HepG2 (cell line): Measurements from ENCODE around the gene CARD19. TPM values are rescaled to one million over a fixed set of nuclear protein-coding genes. Genes with fewer than 3 reads are reported as not detected.

Source experiments
- ATF3 ChIP-seq: sonication (generic); formaldehyde crosslinking; IDR thresholded peaks from 2 replicates; pipeline ENCODE4 v1.4.0; 2020; ENCODE audit warnings: missing genetic modification reagents
- GRHL1 ChIP-seq: sonication (generic); formaldehyde crosslinking; conservative IDR thresholded peaks from 2 replicates; pipeline ENCODE4 v1.8.0; 2022; ENCODE audit warnings: missing genetic modification reagents
- JUNB ChIP-seq: sonication (generic); formaldehyde crosslinking; IDR thresholded peaks from 2 replicates; pipeline ENCODE4 v1.8.0; 2022; ENCODE audit warnings: missing genetic modification reagents, mild to moderate bottlenecking, borderline replicate concordance
- MXI1 ChIP-seq: IDR thresholded peaks from 3 replicates; pipeline ENCODE4 v1.6.1; 2012; ENCODE audit warnings: low read depth, low read length, inconsistent platforms, borderline replicate concordance
- NCOR1 ChIP-seq: fragments of 200-600 bp; sonication (generic); IDR thresholded peaks from 2 replicates; pipeline ENCODE4 v1.7.0; 2017; ENCODE audit warnings: antibody characterized with exemption, low read length, borderline replicate concordance
- NR2C2 ChIP-seq: sonication (generic); formaldehyde crosslinking; IDR thresholded peaks from 2 replicates; pipeline ENCODE4 v1.4.0; 2020; ENCODE audit warnings: missing genetic modification reagents, mild to moderate bottlenecking, moderate library complexity, borderline replicate concordance
- SAFB2 ChIP-seq: sonication (generic); formaldehyde crosslinking; IDR thresholded peaks from 2 replicates; pipeline ENCODE4 v1.5.1; 2020; ENCODE audit warnings: missing genetic modification reagents, low read depth, mild to moderate bottlenecking, borderline replicate concordance
- XRCC5 ChIP-seq: fragments of 200-400 bp; formaldehyde crosslinking; optimal IDR thresholded peaks from 2 replicates; pipeline ENCODE3; 2017; ENCODE audit warnings: mild to moderate bottlenecking, low read length
- YEATS4 ChIP-seq: sonication (generic); formaldehyde crosslinking; IDR thresholded peaks from 2 replicates; pipeline ENCODE4 v1.4.0; 2020; ENCODE audit warnings: missing genetic modification reagents, borderline replicate concordance
- ZFAT ChIP-seq: sonication (generic); formaldehyde crosslinking; conservative IDR thresholded peaks from 2 replicates; pipeline ENCODE4 v1.8.1; 2023; ENCODE audit warnings: missing genetic modification reagents, inconsistent platforms
- ZMAT3 ChIP-seq: sonication (generic); formaldehyde crosslinking; conservative IDR thresholded peaks from 2 replicates; pipeline ENCODE4 v1.7.0; 2021; ENCODE audit warnings: missing genetic modification reagents
- ZNF17 ChIP-seq: sonication (generic); formaldehyde crosslinking; IDR thresholded peaks from 2 replicates; pipeline ENCODE4 v1.5.0; 2020; ENCODE audit warnings: mild to moderate bottlenecking, missing genetic modification reagents
- ZNF276 ChIP-seq: sonication (generic); formaldehyde crosslinking; IDR thresholded peaks from 2 replicates; pipeline ENCODE4 v1.4.0; 2020; ENCODE audit warnings: mild to moderate bottlenecking, low read depth, missing genetic modification reagents
- ZNF280B ChIP-seq: sonication (generic); formaldehyde crosslinking; IDR thresholded peaks from 2 replicates; pipeline ENCODE4 v1.5.0; 2020; ENCODE audit warnings: missing genetic modification reagents, mild to moderate bottlenecking, borderline replicate concordance
- ZNF318 ChIP-seq: sonication (generic); formaldehyde crosslinking; IDR thresholded peaks from 2 replicates; pipeline ENCODE4 v1.4.0; 2020; ENCODE audit warnings: mild to moderate bottlenecking, missing genetic modification reagents
- ZNF775 ChIP-seq: sonication (generic); formaldehyde crosslinking; IDR thresholded peaks from 2 replicates; pipeline ENCODE4 v1.4.0; 2020; ENCODE audit warnings: missing genetic modification reagents, mild to moderate bottlenecking, moderate library complexity, borderline replicate concordance
- polyA plus RNA-seq, 8 experiments: library from polyadenylated mRNA; depleted of rRNA in 3 of 8; stranded (reverse) in 7 of 8; unstranded in 1 of 8; fragments of >200 nt; fragmentation: Illumina TruSeq in 4 of 8; extraction: Trizol in 4 of 8; gene quantifications; 2 replicates each; pipeline versions ENCODE4 v1.2.1 to v1.2.3, GENCODE V29; 2011 to 2016; ENCODE audit warnings: low read depth in 4 of 8, missing spikeins in 1 of 8, mixed read lengths in 1 of 8; ENCODE audit not compliant: insufficient read depth in 1 of 8
- total RNA-seq, 5 experiments: library from RNA; depleted of rRNA; stranded (reverse); fragments of >200 nt; fragmentation: Illumina TruSeq; extraction: Trizol; gene quantifications; 2 replicates each; pipeline ENCODE4 v1.2.3, GENCODE V29; 2016; ENCODE audit warnings: low read depth in 1 of 5

The CARD19 gene
- total and polyA plus RNA-seq, 2 of the 13 experiments (the other 11 are each of a cell fraction or from before 2014, with no cell fraction given), result 18.4 to 47.2 TPM

- no peak for TF ChIP-seq ZNF276 (CRISPR knock-in tag)
- TF ChIP-seq ATF3 (CRISPR knock-in tag), result peak; percentile 88
- peak; percentile 80; the same call in 1 of the 2 replicates for TF ChIP-seq NCOR1
- TF ChIP-seq ZNF775 (CRISPR knock-in tag), result no peak
- TF ChIP-seq JUNB (CRISPR knock-in tag), result no peak
- no peak for TF ChIP-seq XRCC5
- TF ChIP-seq YEATS4, result peak; percentile 21; the same call in 1 of the 2 replicates
- TF ChIP-seq ZFAT (CRISPR knock-in tag), result no peak
- TF ChIP-seq GRHL1 (CRISPR knock-in tag), result no peak
- no peak; the same call in 1 of the 2 replicates for TF ChIP-seq ZNF280B (CRISPR knock-in tag)
- no peak for TF ChIP-seq ZNF17 (CRISPR knock-in tag)
- no peak for TF ChIP-seq NR2C2 (CRISPR knock-in tag)
- TF ChIP-seq SAFB2 (CRISPR knock-in tag), result peak; percentile 82; the same call in 1 of the 2 replicates
- no peak for TF ChIP-seq ZNF318 (CRISPR knock-in tag)
- no peak for TF ChIP-seq ZMAT3 (CRISPR knock-in tag)
- peak; percentile 70; the same call in 1 of the 3 replicates for TF ChIP-seq MXI1
These were observed 37.6 kb downstream of the CARD19 start (continued) for GRCh38 chr9:93133681-93134014.
